H1 (cell line): Measurements from ENCODE around the gene PDZD2. TPM values are rescaled to one million over a fixed set of nuclear protein-coding genes. Genes with fewer than 3 reads are reported as not detected.

ENCODE experiments used
- CTCF ChIA-PET: fragments of 300-600 bp; sonication (Branson Sonifier 250); formaldehyde crosslinking; loops from one replicate; lab custom pipeline; 2021; ENCODE audit not compliant: partially characterized antibody; lab: Charles Lee
- POLR2A ChIA-PET: fragments of 300-600 bp; sonication (Branson Sonifier 250); formaldehyde crosslinking; loops from one replicate; lab custom pipeline; 2021; ENCODE audit warnings: inconsistent platforms; ENCODE audit not compliant: partially characterized antibody; lab: Charles Lee
- DNase-seq, 2 experiments: peaks; one replicate each; pipeline versions ENCODE4 v3.0.0 to v3.0.0-alpha.2; 2010 to 2022; ENCODE audit warnings: low spot score in 2 of 2, low read depth in 1 of 2, mixed read lengths in 1 of 2
- FAIRE-seq: peaks from 2 replicates; lab custom pipeline; 2011; peaks lifted over from hg19 to GRCh38; lab: Jason Lieb, UNC
- H2AFZ ChIP-seq: 2 replicates; pipeline ENCODE4 v1.8.1; 2012; ENCODE audit warnings: low read length, inconsistent platforms
- H2AK5ac ChIP-seq: 2 replicates; pipeline ENCODE4 v1.6.1; 2013; ENCODE audit warnings: low read depth, low read length
- H2BK120ac ChIP-seq: replicated peaks from 2 replicates; pipeline ENCODE3; 2013; ENCODE audit warnings: low read depth, low read length, inconsistent platforms
- H2BK12ac ChIP-seq: 2 replicates; pipeline ENCODE4 v1.6.1; 2013; ENCODE audit warnings: low read depth, low read length
- H2BK15ac ChIP-seq: 2 replicates; pipeline ENCODE4 v1.6.1; 2013; ENCODE audit warnings: low read length
- H2BK20ac ChIP-seq: 2 replicates; pipeline ENCODE4 v1.6.1; 2013; ENCODE audit warnings: low read length
- H2BK5ac ChIP-seq: 2 replicates; pipeline ENCODE4 v1.6.1; 2013; ENCODE audit warnings: low read depth, low read length
- H3K14ac ChIP-seq: 2 replicates; pipeline ENCODE4 v1.6.1; 2013; ENCODE audit warnings: inconsistent platforms; ENCODE audit not compliant: insufficient read length
- H3K18ac ChIP-seq: 2 replicates; pipeline ENCODE4 v1.6.1; 2013; ENCODE audit warnings: low read length; ENCODE audit errors: extremely low read depth
- H3K23ac ChIP-seq: 2 replicates; pipeline ENCODE4 v1.6.1; 2013; ENCODE audit warnings: inconsistent platforms; ENCODE audit not compliant: insufficient read length
- H3K23me2 ChIP-seq: 2 replicates; pipeline ENCODE4 v1.6.1; 2013; ENCODE audit warnings: low read depth, low read length
- H3K27ac ChIP-seq: 2 replicates; pipeline ENCODE4 v1.6.1; 2011; ENCODE audit warnings: low read depth, low read length, inconsistent platforms
- H3K27me3 ChIP-seq, 4 experiments: replicated peaks in 1 of 4; 1 replicate in 1 of 4; 2 replicates in 3 of 4; pipeline versions ENCODE4 v1.6.1 to v1.8.1; 2011 to 2013; ENCODE audit warnings: low read length in 3 of 4, mild to moderate bottlenecking in 3 of 4, inconsistent platforms in 2 of 4, mixed read lengths in 2 of 4, moderate library complexity in 1 of 4; ENCODE audit not compliant: control insufficient read depth in 3 of 4, insufficient read depth in 3 of 4; ENCODE audit errors: extremely low read depth in 1 of 4
- H3K36me3 ChIP-seq, 4 experiments: 2 replicates each; pipeline versions ENCODE4 v1.6.1 to v1.8.1; 2011 to 2013; ENCODE audit warnings: mild to moderate bottlenecking in 4 of 4, low read length in 3 of 4, moderate library complexity in 2 of 4, control low read depth in 1 of 4, inconsistent platforms in 1 of 4; ENCODE audit not compliant: insufficient read depth in 4 of 4, control insufficient read depth in 2 of 4
- H3K4ac ChIP-seq: replicated peaks from 2 replicates; pipeline ENCODE3; 2013; ENCODE audit warnings: low read length, low read depth, mixed read lengths, inconsistent platforms; ENCODE audit not compliant: insufficient read length
- H3K4me1 ChIP-seq, 4 experiments: replicated peaks in 1 of 4; 1 replicate in 1 of 4; 2 replicates in 3 of 4; pipeline versions ENCODE4 v1.6.1 to v1.8.1; 2011 to 2013; ENCODE audit warnings: low read length in 3 of 4, inconsistent platforms in 2 of 4, mixed read lengths in 1 of 4; ENCODE audit not compliant: insufficient read depth in 4 of 4, control insufficient read depth in 3 of 4
- H3K4me2 ChIP-seq, 2 experiments: 2 replicates each; pipeline versions ENCODE4 v1.6.1 to v1.8.1; 2011 to 2013; ENCODE audit warnings: low read depth in 2 of 2, low read length in 2 of 2, control low read depth in 1 of 2, inconsistent platforms in 1 of 2, mild to moderate bottlenecking in 1 of 2; ENCODE audit not compliant: insufficient read depth in 1 of 2
- H3K4me3 ChIP-seq, 4 experiments: fragments of 200-600, 300-600 bp in 1 of 4; sonication (generic), shearing (Covaris generic), sonication (Bioruptor Twin) in 1 of 4; 2 replicates each; pipeline versions ENCODE4 v1.5.1 to v1.8.1; 2011 to 2016; ENCODE audit warnings: low read length in 4 of 4, low read depth in 3 of 4, control low read depth in 2 of 4, inconsistent platforms in 2 of 4, mild to moderate bottlenecking in 2 of 4, mixed read lengths in 1 of 4, moderate library complexity in 1 of 4; ENCODE audit not compliant: insufficient read depth in 2 of 4; ENCODE audit errors: extremely low read depth in 1 of 4
- H3K56ac ChIP-seq: replicated peaks from 2 replicates; pipeline ENCODE3; 2013; ENCODE audit warnings: low read depth, mild to moderate bottlenecking, mixed read lengths, low read length, inconsistent platforms; ENCODE audit not compliant: insufficient read length
- H3K79me1 ChIP-seq: 2 replicates; pipeline ENCODE4 v1.6.1; 2013; ENCODE audit warnings: low read depth, low read length, control low read depth
- H3K79me2 ChIP-seq, 2 experiments: 2 replicates each; pipeline versions ENCODE4 v1.6.1 to v1.8.1; 2012 to 2013; ENCODE audit warnings: low read length in 2 of 2, mild to moderate bottlenecking in 2 of 2, inconsistent platforms in 1 of 2; ENCODE audit not compliant: insufficient read depth in 2 of 2, control insufficient read depth in 1 of 2
- H3K9ac ChIP-seq, 4 experiments: replicated peaks in 1 of 4; 1 replicate in 1 of 4; 2 replicates in 3 of 4; pipeline versions ENCODE4 v1.6.1 to v1.8.1; 2011 to 2013; ENCODE audit warnings: low read depth in 3 of 4, low read length in 3 of 4, control low read depth in 2 of 4, mild to moderate bottlenecking in 2 of 4, moderate library complexity in 2 of 4, inconsistent platforms in 1 of 4; ENCODE audit errors: extremely low read depth in 1 of 4
- H3K9me3 ChIP-seq, 2 experiments: 2 replicates each; pipeline versions ENCODE4 v1.6.1 to v1.8.1; 2012 to 2013; ENCODE audit warnings: mild to moderate bottlenecking in 2 of 2, moderate library complexity in 2 of 2, control low read depth in 1 of 2, inconsistent platforms in 1 of 2, low read depth in 1 of 2, low read length in 1 of 2, mixed read lengths in 1 of 2; ENCODE audit not compliant: insufficient read depth in 2 of 2
- H4K20me1 ChIP-seq, 2 experiments: replicated peaks in 1 of 2; 2 replicates each; pipeline versions ENCODE3 to v1.8.1; 2011 to 2013; ENCODE audit warnings: inconsistent platforms in 2 of 2, low read length in 2 of 2, mild to moderate bottlenecking in 1 of 2; ENCODE audit not compliant: insufficient read depth in 2 of 2, control insufficient read depth in 1 of 2
- H4K5ac ChIP-seq: 2 replicates; pipeline ENCODE4 v1.6.1; 2013; ENCODE audit warnings: low read length, low read depth, mixed read lengths, inconsistent platforms; ENCODE audit not compliant: insufficient read length
- H4K8ac ChIP-seq: 2 replicates; pipeline ENCODE4 v1.8.0; 2013; ENCODE audit warnings: mild to moderate bottlenecking, moderate library complexity, low read length, inconsistent platforms; ENCODE audit not compliant: insufficient read depth; ENCODE audit errors: extremely low read depth
- H4K91ac ChIP-seq: replicated peaks from 2 replicates; pipeline ENCODE3; 2013; ENCODE audit warnings: low read length, mixed read lengths, inconsistent platforms; ENCODE audit not compliant: insufficient read length
- KDM1A ChIP-seq: fragments of 200-600, 300-600 bp; sonication (generic); IDR thresholded peaks from 2 replicates; pipeline ENCODE4 v1.7.1; 2016; ENCODE audit warnings: mild to moderate bottlenecking, low read length, borderline replicate concordance
- RNF2 ChIP-seq: fragments of 200-900, 300-1000 bp; sonication (generic); IDR thresholded peaks from 2 replicates; pipeline ENCODE4 v1.7.1; 2016; ENCODE audit warnings: borderline replicate concordance, low read depth, mild to moderate bottlenecking, antibody characterized with exemption, low read length; ENCODE audit not compliant: poor library complexity, severe bottlenecking; ENCODE audit errors: missing control alignments
- TAF1 ChIP-seq: IDR thresholded peaks from 2 replicates; pipeline ENCODE4 v1.6.1; 2011; ENCODE audit warnings: mild to moderate bottlenecking, low read depth, low read length
- WGBS, 2 experiments: shearing (Covaris generic) in 1 of 2; methylation state at CpG; one replicate each; pipeline versions ENCODE4 v1.1.6 to v1.1.7; 2013 to 2015; ENCODE audit warnings: low lambda C conversion rate in 2 of 2, mixed read lengths in 2 of 2, inconsistent platforms in 1 of 2, low coverage in 1 of 2, missing lambda C conversion rate in 1 of 2; ENCODE audit not compliant: insufficient replicate concordance in 2 of 2, insufficient coverage in 1 of 2, insufficient read length in 1 of 2; ENCODE audit errors: extremely low coverage in 1 of 2, missing lambda C conversion rate in 1 of 2; 5-methylcytosine and 5-hydroxymethylcytosine counted together
- polyA plus RNA-seq, 7 experiments: library from polyadenylated mRNA; depleted of rRNA in 3 of 7; stranded (reverse) in 5 of 7; unstranded in 2 of 7; fragments of >200 nt in 5 of 7; fragments of 200-250 nt in 2 of 7; gene quantifications; 1 replicate in 5 of 7; 2 replicates in 1 of 7; 4 replicates in 1 of 7; pipeline versions ENCODE4 v1.2.1 to v1.2.3, GENCODE V29; 2011 to 2013; ENCODE audit warnings: missing spikeins in 2 of 7, mixed read lengths in 2 of 7
- total RNA-seq: library from RNA; stranded (reverse); fragmentation: NEBNext Ultra II Directional; extraction: Animal tissue kit (Norgen Biotek cat#: 25700); gene quantifications from 2 replicates; pipeline ENCODE4 v1.2.1, GENCODE V29; 2021

Gene PDZD2
- total and polyA plus RNA-seq, 2 of the 8 experiments (the other 6 are each of a cell fraction or from before 2014, with no cell fraction given): 1.2 to 6.8 TPM

DNA sequence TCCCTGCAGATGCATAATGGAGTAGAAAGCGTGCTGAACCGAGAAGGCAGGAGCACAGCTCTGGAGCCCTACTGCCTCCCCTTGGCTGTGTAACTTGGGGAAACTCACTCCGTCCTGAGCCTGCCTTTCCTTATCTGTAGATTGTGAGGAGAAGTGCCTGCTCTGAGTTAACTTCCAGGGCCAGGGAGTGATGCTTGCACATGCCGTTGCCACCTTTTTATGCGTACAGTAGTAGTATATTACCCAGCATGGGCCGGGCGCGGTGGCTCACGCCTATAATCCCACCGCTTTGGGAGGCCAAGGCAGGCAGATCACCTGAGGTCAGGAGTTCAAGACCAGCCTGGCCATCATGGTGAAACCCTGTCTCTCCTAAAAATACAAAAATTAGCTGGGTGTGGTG lies 87.1 kb downstream of the PDZD2 start:
- no peak overlapping the region for H3K9ac ChIP-seq
- no peak overlapping the region for H3K27ac ChIP-seq
- H3K4me2 ChIP-seq: no peak overlapping the region
- H3K4me3 ChIP-seq: no peak overlapping the region
- no peak overlapping the region for H3K23ac ChIP-seq
- H3K79me2 ChIP-seq: no peaks in the 10 kb centered on the region
- H2BK5ac ChIP-seq: peak overlapping the region; percentile 52; the same call in 1 of the 2 replicates
- no peak overlapping the region for H2AK5ac ChIP-seq
- FAIRE-seq: no peak
- no peaks in the 10 kb centered on the region for H3K27me3 ChIP-seq
- H3K79me1 ChIP-seq: no peaks in the 10 kb centered on the region
- H2AFZ ChIP-seq: no peak overlapping the region; the same call in 1 of the 2 replicates
- no peak overlapping the region for H2BK120ac ChIP-seq
- CTCF ChIA-PET: interaction anchor here (1.1 to 1.8 kb wide), 2 partner anchors 9 to 108 kb away, joined by 3 to 4 read pairs; no protein-coding TSS in a partner anchor
- 0 out of 2 replicates have a peak overlapping the region, but pooled peaks have one; percentile 61 for H2BK20ac ChIP-seq
- no peaks in the 10 kb centered on the region for H3K23me2 ChIP-seq
- POLR2A ChIA-PET: interaction anchor here (1.2 kb wide), 1 partner anchor 10 kb away, joined by 3 read pairs; no protein-coding TSS in a partner anchor
- peaks cover 0 to 7% (median 4%) of the 10 kb centered on the region in 4 experiments; a peak in 5 of 7 replicates for H3K4me1 ChIP-seq
- H2BK15ac ChIP-seq: no peak overlapping the region
- no peak overlapping the region for H4K91ac ChIP-seq
- H4K20me1 ChIP-seq: no peaks in the 10 kb centered on the region
- no peak overlapping the region for H3K4ac ChIP-seq
- no peak overlapping the region for H4K5ac ChIP-seq
- WGBS, 2 experiments: 89% methylated on average over 10 of the region's 10 CpGs; no CpG with 5 or more reads in 1 of the 2 experiments
- no peaks in the 10 kb centered on the region for H3K36me3 ChIP-seq
- no peak overlapping the region; the same call in 1 of the 2 replicates for H3K18ac ChIP-seq
- TF ChIP-seq KDM1A (no peak), TAF1 (no peak), RNF2 (no peak)
- H4K8ac ChIP-seq: no peak overlapping the region
- H3K9me3 ChIP-seq: no peaks in the 10 kb centered on the region
- no peak overlapping the region for H3K56ac ChIP-seq
- H3K14ac ChIP-seq: no peak overlapping the region
- DNase-seq: no peak
- H2BK12ac ChIP-seq: peak overlapping the region; percentile 60; the same call in 1 of the 2 replicates
